ENCODE results near the gene MDM1. TPM values are rescaled to one million over a fixed set of nuclear protein-coding genes. Genes with fewer than 3 reads are reported as not detected.

The MDM1 gene
- total RNA-seq, 2 donors from 2014 or later: 8.3 to 12.8 TPM

DNA sequence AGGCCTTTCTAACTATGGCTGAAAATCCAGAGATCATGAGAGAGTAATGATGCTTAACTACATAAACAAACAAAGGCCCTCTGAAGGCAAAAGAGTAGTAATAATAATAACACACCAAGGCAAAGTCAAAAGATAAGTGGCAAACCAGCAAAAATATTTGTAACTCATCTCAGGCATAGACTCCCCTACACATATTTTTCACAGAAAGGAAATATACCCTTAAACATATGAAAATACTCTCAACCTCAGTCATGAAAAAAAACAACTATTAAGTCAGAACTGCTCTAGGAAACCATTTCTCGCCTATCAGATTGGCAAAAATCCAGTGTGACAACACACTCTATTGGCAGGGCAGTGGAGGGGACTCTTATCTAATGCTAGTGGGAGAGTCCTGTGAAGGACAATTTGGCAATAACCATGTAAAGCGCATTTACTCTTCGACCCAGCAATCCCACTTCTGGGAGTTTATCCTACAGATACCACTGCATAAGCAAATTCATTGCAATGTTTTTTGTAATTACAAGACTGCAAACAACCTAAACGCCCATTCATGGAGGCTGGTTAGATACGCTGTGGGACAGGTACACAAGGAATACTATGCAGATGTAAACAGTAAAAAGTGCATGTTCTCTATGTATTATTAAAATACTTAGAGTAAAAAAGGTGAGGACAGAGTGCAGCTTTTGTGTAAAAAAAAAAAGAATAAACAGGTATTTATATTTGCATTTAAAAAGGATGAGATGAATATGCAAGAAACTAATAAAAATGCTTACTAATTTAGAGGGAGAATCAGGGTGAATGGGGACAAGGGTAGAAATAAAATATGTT is 52.7 kb downstream of the MDM1 start:
- no peak for TF ChIP-seq CTCF (IDR thresholded peaks at IDR 0.05)
- H3K27ac ChIP-seq: no peak overlapping the region
- no peaks in the 10 kb centered on the region for H3K9me3 ChIP-seq
- H3K36me3 ChIP-seq: no peaks in the 10 kb centered on the region
- H3K4me1 ChIP-seq: no peaks in the 10 kb centered on the region
- H3K27me3 ChIP-seq: no peaks in the 10 kb centered on the region
- no peak overlapping the region for H3K4me3 ChIP-seq
- no peak for DNase-seq (ENCODE audit: low spot score)

DNA sequence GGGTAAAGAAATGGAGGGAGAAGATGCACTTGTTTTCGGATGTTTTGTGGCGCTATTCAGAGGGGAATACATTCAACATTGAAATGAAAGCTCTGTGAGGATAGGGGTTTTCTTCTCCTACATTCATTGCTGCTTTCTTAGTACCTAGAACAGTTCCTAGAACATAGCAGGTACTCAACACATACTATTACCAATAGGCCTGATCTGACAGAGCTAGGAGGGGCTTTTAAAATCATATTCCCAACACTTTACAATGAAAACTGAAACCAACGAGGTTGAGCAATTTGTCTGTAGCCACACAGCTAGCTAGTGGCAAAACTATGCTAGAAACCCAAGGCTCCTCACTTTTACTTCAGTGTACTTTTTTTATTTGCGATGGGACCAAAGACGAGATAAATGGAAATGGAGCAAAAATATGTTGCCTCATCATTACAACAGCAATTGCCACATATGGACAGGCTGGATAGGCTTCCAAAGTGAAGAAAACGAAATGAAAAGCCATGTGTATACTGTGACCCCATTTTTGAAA is 55.7 kb downstream of the MDM1 start:
- Histone ChIP-seq H3K27ac (no peak overlapping the region), H3K9me3 (no peaks in the 10 kb centered on the region), H3K36me3 (no peaks in the 10 kb centered on the region), H3K4me3 (no peak overlapping the region), H3K4me1 (no peaks in the 10 kb centered on the region), H3K27me3 (no peaks in the 10 kb centered on the region)
- no peak for DNase-seq (ENCODE audit: low spot score)
- TF ChIP-seq CTCF (IDR thresholded peaks at IDR 0.05): no peak

DNA sequence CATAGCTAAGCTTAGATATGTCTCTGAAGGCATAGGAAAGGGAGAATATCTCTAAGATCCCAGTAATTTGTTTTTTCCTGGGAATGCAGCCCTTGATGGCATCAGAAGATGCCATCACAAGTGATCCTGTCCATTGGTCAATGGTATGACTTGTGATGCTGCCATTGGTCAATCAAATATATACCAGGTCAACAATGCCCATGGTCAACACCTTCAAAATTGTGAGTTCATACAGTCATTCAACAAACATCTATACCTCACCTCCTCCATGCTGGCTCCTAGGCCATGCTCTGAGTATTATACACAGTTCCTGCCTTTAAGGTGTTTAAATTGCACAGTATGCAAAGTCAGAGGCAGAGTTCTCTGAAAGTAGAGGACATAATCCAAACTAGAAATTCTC is 59.4 kb downstream of the MDM1 start:
- H3K27ac ChIP-seq: no peak overlapping the region
- no peak for TF ChIP-seq CTCF (IDR thresholded peaks at IDR 0.05)
- DNase-seq (ENCODE audit: low spot score): no peak

GRCh38 chr12:68271346-68271745 is 60.8 kb downstream of the MDM1 start:
- no peaks in the 10 kb centered on the region for H3K27me3 ChIP-seq
- H3K4me1 ChIP-seq: no peaks in the 10 kb centered on the region
- no peaks in the 10 kb centered on the region for H3K9me3 ChIP-seq
- TF ChIP-seq CTCF (IDR thresholded peaks at IDR 0.05): no peak
- no peak overlapping the region for H3K4me3 ChIP-seq
- no peak for DNase-seq (ENCODE audit: low spot score)
- H3K36me3 ChIP-seq: no peaks in the 10 kb centered on the region
- no peak overlapping the region for H3K27ac ChIP-seq

More for the DNA sequence above, 59.4 kb downstream of the MDM1 start:
- no peaks in the 10 kb centered on the region for H3K4me1 ChIP-seq
- no peaks in the 10 kb centered on the region for H3K27me3 ChIP-seq
- H3K9me3 ChIP-seq: no peaks in the 10 kb centered on the region
- H3K4me3 ChIP-seq: no peak overlapping the region
- no peaks in the 10 kb centered on the region for H3K36me3 ChIP-seq

DNA sequence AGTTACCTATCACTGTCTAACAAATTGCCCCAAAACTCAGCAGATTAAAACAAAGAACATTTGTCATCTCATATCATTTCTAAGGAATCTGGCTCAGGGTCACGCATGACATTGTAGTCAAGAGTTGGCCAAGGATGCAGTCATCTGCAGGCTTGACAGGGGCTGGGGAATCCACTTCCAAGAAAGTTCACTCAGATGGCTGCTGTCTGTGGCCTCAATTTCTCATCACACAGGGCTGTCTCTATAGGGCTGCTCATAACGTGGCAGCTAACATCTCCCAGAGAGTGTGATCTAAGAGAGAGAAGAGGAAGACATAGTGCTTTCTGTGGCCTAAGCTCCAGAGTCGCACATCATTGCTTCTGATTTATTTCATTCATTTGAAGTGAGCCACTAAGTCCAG is 61.8 kb downstream of the MDM1 start:
- no peak overlapping the region for H3K27ac ChIP-seq
- H3K27me3 ChIP-seq: no peaks in the 10 kb centered on the region
- H3K4me1 ChIP-seq: no peaks in the 10 kb centered on the region
- no peak for TF ChIP-seq CTCF (IDR thresholded peaks at IDR 0.05)
- no peaks in the 10 kb centered on the region for H3K36me3 ChIP-seq
- H3K4me3 ChIP-seq: no peak overlapping the region
- no peak for DNase-seq (ENCODE audit: low spot score)
- no peaks in the 10 kb centered on the region for H3K9me3 ChIP-seq

Data from right atrium auricular region (tissue), 2 donors.